Amniotic stem cell (primary cell): ENCODE data around the gene SLC5A11.

Source experiments
- DNase-seq: peaks from one replicate; lab custom pipeline; 2025; lab: John Stamatoyannopoulos, UW

The SLC5A11 gene

DNA sequence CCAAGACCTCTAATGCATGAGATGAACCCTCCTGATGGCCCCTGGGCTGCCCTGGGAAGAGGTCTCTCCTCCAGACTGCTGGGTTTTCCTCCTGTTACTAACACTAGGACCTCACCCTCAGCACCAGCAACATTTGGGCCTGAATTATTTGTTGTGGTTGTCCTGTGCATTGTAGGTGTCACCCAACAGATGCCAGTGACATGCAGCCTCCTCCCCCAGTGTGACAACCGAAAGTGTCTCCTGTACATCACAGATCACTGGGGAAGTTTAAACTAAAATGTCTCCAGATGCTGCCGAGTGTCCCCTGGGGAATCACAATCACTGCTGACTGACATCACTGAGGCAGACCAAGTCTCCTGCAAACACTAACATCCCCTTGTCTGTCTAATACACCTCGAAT is 74.8 kb downstream of the SLC5A11 start:
- DNase-seq: no peak

DNA sequence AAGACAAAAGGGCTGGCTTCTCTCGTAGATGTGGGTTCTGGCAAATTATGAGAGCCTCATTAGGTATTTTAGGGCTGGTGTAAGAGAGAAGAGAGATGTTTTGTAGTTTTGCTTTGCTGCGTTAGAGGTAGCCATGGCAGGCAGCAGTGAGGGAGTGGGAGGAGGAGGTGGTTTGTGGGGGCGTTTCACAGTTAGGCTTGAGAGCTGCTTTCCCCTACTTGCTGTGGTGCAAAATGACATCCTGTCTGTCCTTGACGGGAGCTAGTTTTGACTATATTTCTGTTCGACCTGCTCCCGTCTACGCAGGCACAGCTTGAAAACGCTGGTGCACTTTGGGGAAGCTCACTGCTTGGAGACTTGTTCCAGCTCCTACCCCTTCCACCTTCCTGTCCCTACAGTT is 75.5 kb downstream of the SLC5A11 start:
- no peak for DNase-seq

DNA sequence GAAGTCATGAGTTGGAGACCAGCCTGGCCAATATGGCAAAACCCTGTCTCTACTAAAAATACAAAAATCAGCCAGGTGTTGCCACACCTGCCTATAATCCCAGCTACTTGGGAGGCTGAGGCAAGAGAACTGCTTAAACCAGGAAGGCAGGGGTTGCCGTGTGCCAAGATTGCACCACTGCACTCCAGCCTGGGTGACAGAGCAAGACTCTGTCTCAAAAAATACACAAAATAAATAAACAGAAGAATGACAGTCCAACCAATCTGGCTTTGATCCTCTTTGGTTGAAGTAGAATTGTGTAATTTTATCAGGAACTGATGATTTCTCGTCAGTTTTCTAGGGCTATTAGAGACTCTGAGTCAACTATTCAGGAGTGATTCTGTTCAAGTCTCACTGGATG is 79.4 kb downstream of the SLC5A11 start:
- no peak for DNase-seq

DNA sequence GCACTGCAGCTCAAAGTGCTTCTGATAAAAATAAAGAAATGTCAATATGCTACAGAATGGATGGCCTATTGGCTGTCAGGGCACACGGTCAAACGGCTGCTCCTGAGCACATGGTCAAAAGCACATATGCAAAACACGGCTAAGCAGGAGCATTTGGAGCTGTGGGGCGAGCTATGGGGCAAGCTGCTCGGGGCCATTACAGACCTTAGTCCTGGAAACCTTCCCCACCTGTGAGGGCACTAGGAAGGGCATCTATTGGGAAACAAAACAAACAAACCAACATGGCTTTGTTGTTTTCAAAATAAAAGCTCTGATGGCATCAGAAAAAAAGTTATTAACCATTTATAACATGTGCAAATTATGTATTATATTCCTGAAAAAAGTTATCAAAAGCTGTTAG is 83.6 kb downstream of the SLC5A11 start:
- no peak for DNase-seq

DNA sequence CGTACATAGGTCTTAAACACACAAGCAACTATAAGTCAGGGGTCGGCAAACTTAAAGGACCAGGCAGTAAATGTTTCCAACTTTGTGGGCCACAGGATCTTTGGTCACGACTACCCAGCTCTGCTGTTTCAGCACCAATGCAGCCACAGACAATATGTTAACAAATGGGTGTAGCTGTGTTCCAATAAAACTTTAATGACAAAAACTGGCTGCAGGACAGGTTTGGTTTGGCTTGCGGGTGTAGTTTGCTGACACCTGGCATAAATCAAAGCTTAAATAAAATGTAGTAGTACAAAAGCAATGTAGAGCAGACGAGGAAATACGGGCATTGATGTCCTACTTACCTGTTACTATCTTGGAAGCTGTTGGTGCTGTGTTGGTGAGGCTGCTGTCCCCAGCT is 84.7 kb downstream of the SLC5A11 start:
- DNase-seq: no peak

DNA sequence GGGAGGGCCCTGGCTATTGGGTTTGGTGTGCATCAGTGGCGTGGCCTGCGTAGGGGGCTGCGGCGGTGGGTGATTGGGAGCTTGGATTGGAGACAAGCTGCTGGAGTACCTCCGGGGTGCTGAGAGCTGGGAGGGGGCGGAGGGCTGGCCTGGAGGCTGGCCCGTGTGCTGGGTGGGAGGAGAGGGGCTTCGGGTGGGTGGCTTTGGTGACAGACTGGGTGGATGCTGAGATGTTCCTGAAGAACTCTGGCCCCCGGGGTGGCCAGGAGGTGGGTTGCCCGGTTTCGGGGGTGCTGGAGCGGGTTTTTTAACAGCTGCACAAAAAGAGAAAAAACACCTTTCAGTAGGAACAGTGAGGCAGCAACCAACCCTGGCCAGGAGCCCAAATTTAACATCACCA is 85.3 kb downstream of the SLC5A11 start:
- DNase-seq: no peak

DNA sequence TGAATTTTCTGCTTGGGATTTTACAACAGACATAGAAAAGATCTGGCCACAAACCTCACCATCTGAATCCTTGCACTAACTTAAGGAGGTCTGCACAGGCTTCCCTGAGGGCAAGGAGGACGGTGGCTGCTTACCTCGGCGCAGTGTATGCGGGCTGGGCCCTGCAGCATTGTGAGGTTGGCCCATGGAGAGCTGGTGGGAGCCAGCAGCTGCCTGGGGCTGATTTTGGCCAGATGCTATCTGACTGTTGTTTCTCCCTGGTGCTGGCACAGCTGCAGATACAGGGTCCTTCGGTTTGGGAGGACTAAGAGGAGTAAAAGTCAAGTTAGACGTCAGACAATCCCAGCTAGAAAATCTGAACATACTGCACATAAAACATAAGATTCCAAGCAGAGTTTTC is 89.6 kb downstream of the SLC5A11 start:
- no peak for DNase-seq

DNA sequence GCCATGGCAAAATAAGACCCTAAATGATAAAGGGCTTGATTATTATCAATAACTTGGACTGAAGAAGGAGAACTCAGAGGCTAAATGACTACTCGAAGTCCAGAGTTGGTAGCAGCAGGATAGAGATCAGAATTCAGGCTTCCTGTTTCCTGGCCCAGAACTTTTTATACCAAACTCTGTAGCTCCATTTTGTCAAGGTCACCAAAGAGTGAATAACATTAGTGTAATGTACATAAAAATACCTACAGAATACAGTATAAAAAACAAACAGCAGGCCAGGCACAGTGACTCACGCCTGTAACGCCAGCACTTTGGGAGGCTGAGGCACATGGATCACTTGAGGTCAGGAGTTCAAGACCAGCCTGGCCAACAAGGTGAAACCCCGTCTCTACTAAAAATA is 90.4 kb downstream of the SLC5A11 start:
- DNase-seq: no peak

DNA sequence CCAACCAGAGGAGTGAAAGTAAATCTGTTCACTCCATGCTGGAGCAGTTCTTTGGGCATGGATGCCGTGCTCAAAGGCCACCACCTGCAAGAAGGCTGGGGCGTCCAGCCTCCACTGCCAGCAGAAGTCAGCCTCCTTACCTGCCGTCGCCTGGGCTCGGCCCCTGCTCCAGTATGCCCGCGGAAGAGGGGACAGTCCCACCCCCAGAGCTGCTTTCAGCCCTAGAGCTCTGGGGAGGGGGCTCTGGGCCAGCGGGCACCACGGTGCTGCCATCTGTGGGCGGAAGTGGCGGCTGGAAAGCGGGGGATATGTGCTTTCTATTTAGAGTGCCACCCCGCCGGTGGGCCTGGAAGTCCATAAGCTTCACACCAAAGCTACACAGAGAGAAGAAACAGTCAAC is 93.5 kb downstream of the SLC5A11 start:
- no peak for DNase-seq

DNA sequence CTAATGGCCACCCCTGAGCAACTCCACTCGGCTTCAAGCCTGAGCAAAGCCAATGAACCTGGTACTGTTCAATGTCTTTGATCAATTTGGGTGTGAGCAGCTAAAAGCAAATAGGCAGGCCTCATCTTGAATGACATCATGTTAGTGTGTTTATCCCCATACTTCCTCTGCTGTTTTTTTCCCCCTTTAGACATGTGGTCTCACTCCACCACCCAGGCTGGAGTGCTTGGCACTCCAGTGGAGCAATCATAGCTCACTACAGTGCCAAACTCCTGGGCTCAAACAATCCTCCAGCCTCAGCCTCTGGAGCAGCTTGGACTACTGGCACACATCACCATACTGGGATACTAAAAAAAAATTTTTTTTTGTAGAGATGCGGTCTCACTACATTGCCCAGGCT is 94.0 kb downstream of the SLC5A11 start:
- DNase-seq: no peak

DNA sequence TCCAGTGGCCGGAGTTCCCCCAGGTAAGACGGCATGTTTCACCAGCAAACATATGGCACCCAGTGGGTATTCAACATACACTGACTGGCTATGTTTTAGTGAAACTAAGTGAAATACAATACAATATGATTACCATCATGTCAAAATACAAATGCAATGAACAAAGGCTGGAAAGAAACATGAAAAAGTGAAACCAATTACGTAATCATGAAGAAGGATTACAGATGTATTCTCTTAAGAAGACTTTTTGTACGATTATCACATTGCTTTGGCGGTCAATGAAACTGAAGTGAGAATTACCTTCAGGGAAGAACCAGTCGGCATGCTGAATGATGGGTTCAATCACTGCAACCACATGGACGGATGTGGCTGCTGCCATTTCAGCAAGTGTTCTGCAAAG is 97.7 kb downstream of the SLC5A11 start:
- DNase-seq: no peak

DNA sequence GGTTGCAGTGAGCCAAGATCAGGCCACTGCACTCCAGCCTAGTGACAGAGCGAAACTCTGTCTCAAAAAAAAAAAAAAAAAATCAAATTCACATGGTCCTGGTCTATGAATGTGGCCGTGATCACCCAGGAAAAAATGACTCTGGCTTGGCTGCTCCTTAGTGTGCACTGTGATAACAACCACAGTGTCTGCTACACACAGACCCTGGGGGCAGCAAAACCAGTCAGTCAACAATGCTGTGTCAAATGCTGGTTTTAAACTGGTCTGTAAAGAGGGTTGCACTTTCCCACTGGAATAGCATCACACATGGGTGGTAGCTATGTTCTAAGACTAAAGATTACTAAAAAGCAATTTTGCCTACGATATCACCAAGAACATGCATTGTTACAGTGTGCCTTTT is 98.4 kb downstream of the SLC5A11 start:
- no peak for DNase-seq

DNA sequence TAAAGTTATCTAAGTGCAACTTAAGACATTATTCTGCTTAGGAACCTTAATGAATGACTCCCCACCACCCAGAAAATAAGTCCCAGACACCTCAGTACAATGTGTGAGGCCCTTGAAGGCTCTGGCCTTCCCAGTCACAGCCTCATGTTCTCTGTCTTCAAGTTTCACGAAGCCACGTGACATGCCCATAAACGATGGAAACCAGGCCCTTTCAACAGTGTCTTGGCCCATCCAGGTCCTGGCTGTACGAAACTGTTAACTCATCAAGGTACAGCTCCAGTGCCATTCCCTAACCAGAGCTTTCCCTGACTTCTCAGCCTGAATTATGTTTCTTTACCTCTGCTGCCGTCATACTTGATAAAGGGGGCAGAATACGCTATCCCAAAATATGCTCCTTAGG is 100.4 kb downstream of the SLC5A11 start:
- no peak for DNase-seq

DNA sequence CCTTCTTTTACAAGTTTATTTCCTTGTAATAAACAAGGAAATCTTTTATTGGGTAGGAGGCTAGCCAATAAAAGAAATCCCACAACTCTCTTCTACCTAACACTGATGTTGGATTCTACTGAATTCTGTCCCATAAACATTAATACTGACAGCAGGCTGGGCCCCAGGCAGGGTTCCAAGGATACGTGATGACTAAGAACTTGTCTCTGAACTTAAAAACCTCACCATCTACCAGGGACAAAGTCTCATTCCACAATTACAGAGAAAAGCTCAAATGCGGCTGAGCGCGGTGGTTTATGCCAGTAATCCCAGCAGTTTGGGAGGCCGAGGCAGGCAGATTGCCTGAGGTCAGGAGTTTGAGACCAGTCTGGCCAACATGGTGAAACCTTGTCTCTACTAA is 104.5 kb downstream of the SLC5A11 start:
- no peak for DNase-seq

DNA sequence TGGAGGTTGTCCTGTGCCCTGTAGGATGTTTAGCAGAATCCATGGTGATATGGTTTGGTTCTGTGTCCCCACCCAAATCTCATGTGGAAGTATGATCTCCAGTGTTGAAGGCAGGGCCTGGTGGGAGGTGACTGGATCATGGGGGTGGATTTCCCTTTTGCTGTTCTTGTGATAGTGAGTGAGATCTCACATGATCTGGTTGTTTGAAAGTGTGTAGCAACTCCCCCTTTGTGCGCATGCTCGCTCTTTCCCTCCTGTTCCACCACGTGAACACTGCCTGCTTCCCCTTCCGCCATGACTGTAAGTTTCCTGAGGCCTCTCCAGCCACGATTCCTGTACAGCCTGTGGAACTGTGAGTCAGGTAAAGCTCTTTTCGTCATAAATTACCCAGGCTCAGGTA is 107.5 kb downstream of the SLC5A11 start:
- no peak for DNase-seq

DNA sequence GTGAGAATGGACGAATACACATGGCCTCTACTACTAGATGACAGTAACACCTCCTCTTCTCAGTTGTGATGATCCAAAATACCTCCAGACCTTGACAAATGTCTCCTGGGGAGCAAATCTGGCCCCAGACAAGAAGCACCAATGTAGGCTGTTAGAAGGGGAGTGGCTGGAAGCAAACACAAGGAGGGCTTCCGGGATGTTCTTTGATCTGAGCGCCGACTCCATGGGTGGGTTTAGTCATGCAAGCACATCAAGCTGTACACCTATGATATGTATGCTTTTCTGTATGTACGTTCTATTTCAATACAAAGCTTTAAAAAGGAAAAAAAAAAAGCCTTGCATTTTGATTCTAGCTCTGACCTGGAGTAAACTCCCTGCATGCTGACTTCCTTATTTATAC is 108.0 kb downstream of the SLC5A11 start:
- no peak for DNase-seq

DNA sequence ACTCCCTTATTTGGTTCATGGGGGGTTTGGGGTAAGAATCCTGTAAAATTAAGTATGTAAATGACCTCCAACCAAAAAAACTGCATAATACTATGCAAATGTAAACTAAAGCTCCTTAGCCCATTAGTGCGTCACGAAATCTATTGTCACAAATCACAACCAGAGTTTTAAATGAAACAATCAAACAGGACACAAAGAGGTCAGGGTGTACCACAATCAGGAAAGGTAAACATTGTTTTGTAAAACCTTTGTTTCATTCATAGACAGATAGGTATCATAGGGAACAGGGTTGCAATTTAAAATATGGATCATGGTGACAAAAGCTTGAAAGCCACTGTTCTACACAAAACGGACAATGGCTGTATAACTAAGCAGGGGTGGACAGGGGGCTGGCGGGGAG is 108.4 kb downstream of the SLC5A11 start:
- no peak for DNase-seq

DNA sequence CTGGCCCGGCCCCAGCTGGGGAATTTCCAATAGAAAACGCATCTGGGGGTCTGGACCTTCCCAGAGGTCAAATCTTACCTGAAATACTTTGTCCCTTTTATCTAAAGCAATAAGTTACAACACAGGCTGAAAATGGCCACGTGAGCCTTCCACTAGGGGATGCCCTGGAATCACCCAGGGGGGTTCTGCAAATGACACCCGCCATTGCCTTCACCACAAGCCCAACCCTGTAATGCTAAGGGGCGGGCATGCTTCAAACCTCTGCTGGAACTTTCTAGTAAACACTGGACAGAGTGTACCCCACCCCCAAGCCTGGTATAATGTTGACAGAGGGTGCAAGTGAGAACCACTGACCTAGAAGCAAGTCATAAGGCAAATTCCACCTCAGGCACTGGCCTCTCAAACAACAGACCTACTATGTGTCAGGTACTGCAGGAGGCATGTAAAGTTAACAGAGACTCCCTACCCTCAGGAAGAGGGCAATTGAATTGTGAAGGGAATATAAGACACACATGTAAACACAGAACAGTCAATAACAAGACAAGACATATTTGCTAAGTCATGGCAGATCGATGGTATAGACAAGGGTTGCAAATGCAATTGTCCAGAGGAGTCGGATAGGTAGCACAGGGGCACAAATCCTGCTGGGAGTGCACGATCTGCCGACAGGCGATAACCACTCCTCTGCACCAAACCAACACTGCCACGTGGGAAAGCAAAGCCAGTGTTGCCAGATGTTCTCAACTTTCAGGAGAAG is 110.4 kb downstream of the SLC5A11 start:
- no peak for DNase-seq

DNA sequence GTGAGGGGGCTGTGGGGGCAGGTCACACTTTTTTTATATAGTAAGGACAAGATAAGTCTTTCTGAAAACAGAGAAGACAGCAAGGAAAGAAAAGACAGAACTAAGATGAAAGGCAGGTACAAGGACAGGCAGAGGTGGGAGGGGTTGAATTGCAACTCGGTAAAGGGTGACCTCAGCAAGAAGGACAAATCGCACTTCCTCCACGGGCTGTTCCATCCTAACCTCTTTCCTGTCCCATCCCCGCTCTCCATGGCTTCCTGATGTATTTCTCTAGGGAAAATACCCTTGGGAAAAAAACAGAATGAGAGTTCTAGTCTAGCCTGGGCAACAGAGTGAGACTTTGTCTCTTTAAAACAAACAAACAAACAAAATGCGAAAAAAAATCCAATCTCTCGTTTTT is 112.1 kb downstream of the SLC5A11 start:
- no peak for DNase-seq
